ENCODE results near the gene GRID1. TPM values are rescaled to one million over a fixed set of nuclear protein-coding genes. Genes with fewer than 3 reads are reported as not detected.

The GRID1 gene
- total and polyA plus RNA-seq, 9 of the 15 experiments (the other 6 are each of a cell fraction or from before 2014, with no cell fraction given), result 0.01 to 7.2 (median 1.2) TPM

GRCh38 chr10:86103391-86104101 is 263.0 kb downstream of the GRID1 start (continued):
- TF ChIP-seq ZNF518B (CRISPR knock-in tag; IDR thresholded peaks at IDR 0.05) (no peak), E2F4 (CRISPR knock-in tag; IDR thresholded peaks at IDR 0.05; ENCODE audit: low read depth) (no peak), TAF9B (IDR thresholded peaks at IDR 0.05; ENCODE audit: partially characterized antibody) (no peak), RAD21 (CRISPR knock-in tag; conservative IDR thresholded peaks at IDR 0.05 in 1 of 2, IDR thresholded peaks at IDR 0.05 in 1 of 2) (peak in 1 of 2 experiments; percentile 22; a peak in 1 of 4 replicates), CTCF (IDR thresholded peaks at IDR 0.05 in 2 of 3, conservative IDR thresholded peaks at IDR 0.05 in 1 of 3; ENCODE audit: insufficient read depth in 2 of 3, low read depth in 1 of 3, low read length in 3 of 3) (peak; percentile 13 to 24 (median 13); a peak in 1 of 6 replicates), PML (IDR thresholded peaks at IDR 0.05; ENCODE audit: low read length) (no peak), PBX2 (CRISPR knock-in tag; IDR thresholded peaks at IDR 0.05; ENCODE audit: low read depth) (no peak), PBX2 (tag; conservative IDR thresholded peaks at IDR 0.05; ENCODE audit: low read depth) (peak; percentile 69), KLF16 (IDR thresholded peaks at IDR 0.05) (no peak), FOXM1 (IDR thresholded peaks at IDR 0.05; ENCODE audit: low read depth) (no peak), FOXM1 (CRISPR knock-in tag; IDR thresholded peaks at IDR 0.05; ENCODE audit: low read depth) (no peak), KDM5B (IDR thresholded peaks at IDR 0.05; ENCODE audit: insufficient replicate concordance, low read depth, low read length) (no peak)
